ENCODE data around the gene TCF7L1.

TCF7L1 gene

GRCh38 chr2:85135660-85135914 is 2.4 kb downstream of the TCF7L1 start:
- DNase-seq (ENCODE audit: extremely low read depth, low read depth): no peak
- no peak for TF ChIP-seq CTCF (IDR thresholded peaks at IDR 0.05; ENCODE audit: low read depth, low read length, missing control alignments)
- no peak overlapping the region for H3K4me3 ChIP-seq (replicated peaks; ENCODE audit: low read depth, low read length)

- TF ChIP-seq CTCF (IDR thresholded peaks at IDR 0.05; ENCODE audit: low read depth, low read length, missing control alignments): no peak
- no peak overlapping the region for H3K4me3 ChIP-seq (replicated peaks; ENCODE audit: low read depth, low read length)
- DNase-seq (ENCODE audit: extremely low read depth, low read depth): no peak
These were observed 4.0 kb downstream of the TCF7L1 start for GRCh38 chr2:85137156-85137555.

GRCh38 chr2:85143463-85144082 is 10.4 kb downstream of the TCF7L1 start:
- H3K4me3 ChIP-seq (replicated peaks; ENCODE audit: low read depth, low read length): no peak overlapping the region
- TF ChIP-seq CTCF (IDR thresholded peaks at IDR 0.05; ENCODE audit: low read depth, low read length, missing control alignments): no peak
- no peak for DNase-seq (ENCODE audit: extremely low read depth, low read depth)

- no peak for TF ChIP-seq CTCF (IDR thresholded peaks at IDR 0.05; ENCODE audit: low read depth, low read length, missing control alignments)
- no peak overlapping the region for H3K4me3 ChIP-seq (replicated peaks; ENCODE audit: low read depth, low read length)
- no peak for DNase-seq (ENCODE audit: extremely low read depth, low read depth)
These were observed 12.1 kb downstream of the TCF7L1 start for GRCh38 chr2:85145116-85145820.

- no peak overlapping the region for H3K4me3 ChIP-seq (replicated peaks; ENCODE audit: low read depth, low read length)
- DNase-seq (ENCODE audit: extremely low read depth, low read depth): no peak
- TF ChIP-seq CTCF (IDR thresholded peaks at IDR 0.05; ENCODE audit: low read depth, low read length, missing control alignments): no peak
These were observed 15.0 kb downstream of the TCF7L1 start for GRCh38 chr2:85148190-85148589.

GRCh38 chr2:85151026-85151425 is 17.8 kb downstream of the TCF7L1 start:
- no peak for DNase-seq (ENCODE audit: extremely low read depth, low read depth)
- no peak for TF ChIP-seq CTCF (IDR thresholded peaks at IDR 0.05; ENCODE audit: low read depth, low read length, missing control alignments)
- no peak overlapping the region for H3K4me3 ChIP-seq (replicated peaks; ENCODE audit: low read depth, low read length)

GRCh38 chr2:85152895-85153294 is 19.7 kb downstream of the TCF7L1 start:
- no peak overlapping the region for H3K4me3 ChIP-seq (replicated peaks; ENCODE audit: low read depth, low read length)
- no peak for DNase-seq (ENCODE audit: extremely low read depth, low read depth)
- TF ChIP-seq CTCF (IDR thresholded peaks at IDR 0.05; ENCODE audit: low read depth, low read length, missing control alignments): no peak
